Epidermal melanocyte (primary cell): Measurements from ENCODE around the gene C3orf22.
A peak's percentile ranks its signal among the peaks of the same experiment; 100 is the strongest.
"Not testable (repeated sequence)": the region's sequence is repeated elsewhere in the genome, so short reads cannot be mapped to it uniquely, and the experiment has no call there.

Experiments
- DNase-seq: peaks from one replicate; pipeline ENCODE4 v3.0.0; 2011; ENCODE audit warnings: low spot score; ENCODE audit not compliant: insufficient read length

The C3orf22 gene

GRCh38 chr3:126543457-126544061 is 15.2 kb downstream of the C3orf22 start:
- no peak for DNase-seq

GRCh38 chr3:126542340-126543241 is 16.1 kb downstream of the C3orf22 start:
- no peak for DNase-seq

- no peak for DNase-seq
Observed at GRCh38 chr3:126541628-126542339, 16.9 kb downstream of the C3orf22 start.

- DNase-seq: no peak
Observed at GRCh38 chr3:126540951-126541627, 17.6 kb downstream of the C3orf22 start.

- DNase-seq: no peak
Observed at GRCh38 chr3:126540342-126540849, 18.3 kb downstream of the C3orf22 start.

- DNase-seq: no peak
Observed at GRCh38 chr3:126539558-126540250, 19.0 kb downstream of the C3orf22 start.

- no peak for DNase-seq
Observed at GRCh38 chr3:126538966-126539365, 19.8 kb downstream of the C3orf22 start.

GRCh38 chr3:126538316-126538715 is 20.4 kb downstream of the C3orf22 start:
- peak; percentile 16 for DNase-seq

- DNase-seq: peak; percentile 12
Observed at GRCh38 chr3:126537730-126538281, 20.9 kb downstream of the C3orf22 start.

- DNase-seq: peak; percentile 12
Observed at GRCh38 chr3:126537116-126537729, 21.5 kb downstream of the C3orf22 start.

- no peak for DNase-seq
Observed at GRCh38 chr3:126536126-126536525, 22.6 kb downstream of the C3orf22 start.

- no peak for DNase-seq
Observed at GRCh38 chr3:126535636-126536035, 23.1 kb downstream of the C3orf22 start.

GRCh38 chr3:126534716-126535115 is 24.0 kb downstream of the C3orf22 start:
- not testable (repeated sequence) for DNase-seq

GRCh38 chr3:126533506-126533905 is 25.2 kb downstream of the C3orf22 start:
- no peak for DNase-seq

GRCh38 chr3:126531051-126531330 is 27.7 kb downstream of the C3orf22 start:
- no peak for DNase-seq

GRCh38 chr3:126530171-126531050 is 28.3 kb downstream of the C3orf22 start:
- DNase-seq: no peak

- no peak for DNase-seq
Observed at GRCh38 chr3:126529585-126530170, 29.1 kb downstream of the C3orf22 start.

- DNase-seq: no peak
Observed at GRCh38 chr3:126528800-126529541, 29.8 kb downstream of the C3orf22 start.
